GM12878 (cell line): Measurements from ENCODE around the gene CBX8.

Experiments used
- CBFB ChIP-seq: IDR thresholded peaks from 2 replicates; pipeline ENCODE4 v1.6.1; 2016; ENCODE audit warnings: antibody characterized with exemption, low read depth
- CTCF ChIP-seq, 3 experiments: IDR thresholded peaks in 2 of 3; conservative IDR thresholded peaks in 1 of 3; 2 replicates each; pipeline ENCODE4 v1.5.1; 2011; ENCODE audit warnings: low read depth in 3 of 3, low read length in 3 of 3, mild to moderate bottlenecking in 3 of 3, control low read depth in 2 of 3, moderate library complexity in 2 of 3, inconsistent platforms in 1 of 3, mixed read lengths in 1 of 3; ENCODE audit not compliant: control insufficient read depth in 2 of 3, insufficient read depth in 1 of 3; ENCODE audit errors: extremely low read depth in 1 of 3
- HDAC2 ChIP-seq: fragments of 200-600 bp; sonication (generic); IDR thresholded peaks from 2 replicates; pipeline ENCODE4 v1.6.1; 2017
- HDAC6 ChIP-seq: fragments of 200-600 bp; sonication (generic); IDR thresholded peaks from one replicate; pipeline ENCODE4 v1.8.0; 2017; ENCODE audit warnings: antibody characterized with exemption; ENCODE audit not compliant: unreplicated experiment
- MTA3 ChIP-seq: IDR thresholded peaks from 2 replicates; pipeline ENCODE4 v1.6.1; 2012; ENCODE audit warnings: low read length, inconsistent platforms, borderline replicate concordance
- NFIC ChIP-seq: IDR thresholded peaks from 2 replicates; pipeline ENCODE4 v1.6.1; 2012; ENCODE audit warnings: low read depth, mild to moderate bottlenecking, inconsistent platforms, low read length, moderate library complexity
- NFYA ChIP-seq: IDR thresholded peaks from 2 replicates; pipeline ENCODE4 v1.6.1; 2011; ENCODE audit warnings: low read depth, mild to moderate bottlenecking, low read length, improper control_type of control experiment, borderline replicate concordance
- NRF1 ChIP-seq: conservative IDR thresholded peaks from 2 replicates; pipeline ENCODE4 v1.6.1; 2011; ENCODE audit warnings: mild to moderate bottlenecking, low read depth, low read length, improper control_type of control experiment
- POLR2A ChIP-seq: IDR thresholded peaks from 2 replicates; pipeline ENCODE4 v1.6.1; 2011; ENCODE audit warnings: low read depth, mild to moderate bottlenecking, low read length
- REST ChIP-seq: IDR thresholded peaks from 2 replicates; pipeline ENCODE4 v1.6.1; 2012; ENCODE audit warnings: mild to moderate bottlenecking, low read depth, low read length
- SREBF2 ChIP-seq: IDR thresholded peaks from 2 replicates; pipeline ENCODE4 v1.6.1; 2012; ENCODE audit warnings: mild to moderate bottlenecking, low read length
- SRF ChIP-seq, 2 experiments: IDR thresholded peaks; 2 replicates each; pipeline ENCODE4 v1.6.1; 2011; ENCODE audit warnings: low read depth in 2 of 2, low read length in 2 of 2, mild to moderate bottlenecking in 1 of 2, moderate library complexity in 1 of 2

GRCh38 chr17:79829004-79829403 lies 32.1 kb upstream of the CBX8 start:
- no peak for TF ChIP-seq CTCF (IDR thresholded peaks at IDR 0.05 in 2 of 3, conservative IDR thresholded peaks at IDR 0.05 in 1 of 3; ENCODE audit: control insufficient read depth in 2 of 3, extremely low read depth in 1 of 3, insufficient read depth in 1 of 3, low read depth in 3 of 3, low read length in 3 of 3)
- no peak for TF ChIP-seq SRF (IDR thresholded peaks at IDR 0.05; ENCODE audit: low read depth in 2 of 2, low read length in 2 of 2)
- no peak for TF ChIP-seq HDAC2
- no peak for TF ChIP-seq REST
- no peak for TF ChIP-seq CBFB
- TF ChIP-seq NFIC, result no peak
- no peak for TF ChIP-seq SREBF2
- no peak for TF ChIP-seq MTA3
- no peak for TF ChIP-seq NRF1
- no peak for TF ChIP-seq HDAC6
- TF ChIP-seq NFYA, result no peak
- no peak for TF ChIP-seq POLR2A
